GM19328 (cell line): ENCODE measurements around the gene CEBPZOS.
"Not testable (repeated sequence)": the region's sequence is repeated elsewhere in the genome, so short reads cannot be mapped to it uniquely, and the experiment has no call there.

Source experiments
- ATAC-seq: cut with Tn5 transposase; IDR thresholded peaks from one replicate; pipeline ENCODE4 v1.9.1; 2021; ENCODE audit warnings: mild to moderate bottlenecking, moderate library complexity; ENCODE audit not compliant: unreplicated experiment

CEBPZOS gene

GRCh38 chr2:37190290-37190689, 6.0 kb upstream of the CEBPZOS start:
- ATAC-seq = no peak

GRCh38 chr2:37191253-37191652, 5.0 kb upstream of the CEBPZOS start:
- ATAC-seq = no peak

GRCh38 chr2:37191747-37192146, 4.5 kb upstream of the CEBPZOS start:
- no peak for ATAC-seq

DNA sequence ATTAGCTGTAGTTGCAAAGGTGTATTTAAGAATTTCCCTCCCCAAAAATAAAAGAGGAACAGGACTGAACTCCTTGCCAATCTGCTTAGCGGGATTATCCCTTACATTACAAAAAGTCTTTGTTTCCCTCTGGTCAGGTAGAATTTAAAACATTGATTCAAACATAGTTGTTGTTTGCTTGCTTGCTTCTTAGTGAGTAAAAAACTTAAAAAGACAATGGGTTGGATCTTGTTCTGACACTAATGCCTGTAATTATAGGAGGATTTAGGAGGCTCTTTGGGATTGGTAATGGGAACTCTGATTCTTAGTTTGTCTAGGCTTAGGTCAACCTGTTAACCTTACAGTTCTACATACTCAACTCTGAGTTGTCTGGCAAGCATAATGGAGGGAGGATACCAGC, 3.7 kb upstream of the CEBPZOS start:
- ATAC-seq = no peak

DNA sequence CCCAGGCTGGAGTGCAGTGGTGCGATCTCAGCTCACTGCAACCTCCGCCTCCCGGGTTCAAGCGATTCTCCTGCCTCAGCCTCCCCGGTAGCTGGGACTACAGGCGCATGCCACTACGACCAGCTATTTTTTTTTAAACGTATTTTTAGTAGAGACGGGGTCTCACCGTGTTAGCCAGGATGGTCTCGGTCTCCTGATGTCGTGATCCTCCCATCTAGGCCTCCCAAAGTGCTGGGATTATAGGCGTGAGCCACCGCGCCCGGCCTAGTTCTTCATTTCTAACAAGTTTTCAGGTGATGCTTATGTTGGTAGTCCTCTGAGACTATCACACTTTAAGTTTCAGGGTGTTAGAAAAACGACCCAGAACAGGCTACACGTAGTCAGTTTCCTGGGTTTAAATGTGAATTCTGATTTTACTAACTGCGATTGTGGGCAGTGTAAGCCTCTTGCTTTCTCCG, 405 bp upstream of the CEBPZOS start:
- not testable (repeated sequence) for ATAC-seq

DNA sequence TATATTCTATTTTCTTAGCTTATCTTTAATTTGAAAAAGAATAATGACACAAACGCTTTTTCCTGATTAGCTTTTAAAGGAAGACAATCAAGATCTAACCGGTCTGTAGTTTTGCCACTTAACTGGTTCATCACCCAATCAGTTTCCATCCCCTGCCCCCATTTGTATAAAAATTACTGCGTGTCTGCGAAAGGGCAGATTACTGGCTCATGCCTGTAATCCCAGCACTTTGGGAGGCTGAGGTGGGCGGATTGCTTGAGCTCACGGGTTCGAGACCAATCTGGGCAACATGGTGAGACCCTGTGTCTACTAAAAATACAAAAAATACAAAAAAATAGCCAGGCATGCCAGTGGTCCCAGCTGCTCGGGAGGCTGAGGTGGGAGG, 2.4 kb downstream of the CEBPZOS start:
- no peak for ATAC-seq

GRCh38 chr2:37201208-37201607, 4.9 kb downstream of the CEBPZOS start:
- ATAC-seq = no peak

- ATAC-seq = no peak
Observed at GRCh38 chr2:37201766-37202165, 5.5 kb downstream of the CEBPZOS start.

DNA sequence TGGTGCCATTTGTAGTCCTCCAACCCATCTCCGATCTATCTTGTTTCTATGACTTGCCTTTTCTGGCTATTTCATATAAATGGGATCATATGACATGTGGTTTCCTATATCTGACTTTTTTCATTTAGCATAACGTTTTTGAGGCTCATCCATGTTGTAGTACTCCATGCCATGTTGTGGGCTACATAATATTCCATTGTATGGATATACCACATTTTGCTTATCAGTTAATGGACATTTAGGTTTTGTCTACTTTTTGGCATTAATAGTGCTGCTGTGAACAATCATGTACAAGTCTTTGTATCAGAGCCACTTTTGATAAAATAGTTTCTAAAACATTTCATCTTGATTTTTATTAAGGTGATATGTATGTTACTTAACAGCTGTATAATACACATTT, 7.4 kb downstream of the CEBPZOS start:
- no peak for ATAC-seq

DNA sequence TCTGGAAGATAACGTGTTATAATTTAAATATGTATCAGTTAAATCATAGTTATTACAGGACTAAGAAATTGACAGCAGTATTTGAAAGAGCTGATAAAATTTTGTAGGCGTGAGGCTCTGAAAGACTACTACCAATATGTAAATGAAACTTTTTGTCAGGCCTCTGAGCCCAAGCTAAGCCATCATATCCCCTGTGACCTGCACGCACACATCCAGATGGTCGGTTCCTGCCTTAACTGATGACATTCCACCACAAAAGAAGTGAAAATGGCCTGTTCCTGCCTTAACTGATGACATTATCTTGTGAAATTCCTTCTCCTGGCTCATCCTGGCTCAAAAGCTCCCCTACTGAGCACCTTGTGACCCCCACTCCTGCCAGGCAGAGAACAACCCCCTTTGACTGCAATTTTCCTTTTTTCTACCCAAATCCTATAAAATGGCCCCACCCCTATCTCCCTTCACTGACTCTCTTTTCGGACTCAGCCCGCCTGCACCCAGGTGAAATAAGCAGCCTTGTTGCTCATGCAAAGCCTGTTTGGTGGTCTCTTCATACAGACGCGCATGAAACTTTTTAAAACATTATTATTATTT, 8.9 kb downstream of the CEBPZOS start:
- ATAC-seq = not testable (repeated sequence)

DNA sequence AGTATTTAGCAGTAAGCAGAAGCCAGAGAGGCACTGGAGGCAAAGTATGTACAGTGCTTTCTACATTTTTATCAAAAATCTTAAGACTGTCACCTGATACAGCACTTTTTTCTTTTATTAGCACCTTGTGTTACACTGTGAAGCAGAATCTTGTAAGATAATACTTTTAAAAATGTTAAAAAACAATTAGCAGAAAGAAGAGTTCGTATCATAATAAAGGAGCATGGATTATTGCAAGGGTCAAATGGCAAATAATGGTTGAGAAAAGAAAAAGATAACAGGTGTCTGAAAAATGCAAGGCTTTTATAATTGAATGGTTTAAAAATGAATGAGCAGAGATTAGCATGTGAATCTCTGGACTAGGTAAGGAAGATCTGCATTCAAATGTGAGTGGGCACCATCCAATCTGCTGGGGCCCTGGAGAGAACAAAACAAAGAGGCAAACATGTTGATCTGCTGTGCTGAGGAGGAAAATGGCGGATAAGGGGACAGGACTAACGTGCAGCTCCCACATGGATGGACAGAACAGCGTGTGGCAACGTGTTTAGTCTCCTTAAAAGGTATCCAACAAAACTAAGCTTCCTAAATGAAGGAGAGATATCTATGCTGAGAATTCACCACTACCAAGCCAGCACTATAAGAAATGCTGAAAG, 9.5 kb downstream of the CEBPZOS start:
- ATAC-seq = no peak

DNA sequence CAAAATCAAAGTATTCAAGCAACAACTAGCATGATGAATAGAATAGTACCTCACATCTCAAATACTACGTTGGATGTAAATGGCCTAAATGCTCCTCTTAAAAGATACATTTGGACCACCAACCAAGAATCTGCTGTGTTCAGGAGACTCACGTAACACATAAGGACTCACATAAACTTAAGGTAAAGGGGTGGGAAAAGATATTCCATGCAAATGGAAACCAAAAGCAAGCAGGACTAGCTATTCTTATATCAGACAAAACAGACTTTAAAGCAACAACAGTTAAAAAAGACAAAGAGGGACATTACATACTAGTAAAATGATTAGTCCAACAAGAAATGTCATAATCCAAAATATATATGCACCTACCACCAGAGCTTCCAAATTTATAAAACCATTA, 10.5 kb downstream of the CEBPZOS start:
- not testable (repeated sequence) for ATAC-seq

DNA sequence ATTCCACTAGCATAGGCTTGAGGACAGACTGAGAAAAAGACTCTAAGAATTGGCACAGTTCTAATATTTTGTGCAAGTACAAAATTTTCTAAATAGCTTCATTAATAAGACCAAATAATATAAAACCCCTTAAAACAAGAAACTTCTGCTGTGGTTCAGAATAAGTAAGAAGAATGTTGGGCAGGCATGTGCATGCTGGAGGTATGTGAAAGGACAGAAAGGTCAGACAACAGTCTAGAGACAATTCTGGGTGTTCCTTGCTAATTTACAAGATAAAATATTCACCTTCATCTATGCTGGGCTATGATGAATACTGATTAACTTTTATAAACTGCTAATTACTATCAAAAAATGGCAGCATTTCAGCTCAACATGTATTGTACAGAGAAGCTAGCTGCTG, 14.9 kb downstream of the CEBPZOS start:
- no peak for ATAC-seq

- no peak for ATAC-seq
Observed at GRCh38 chr2:37211939-37212338, 15.6 kb downstream of the CEBPZOS start.

- ATAC-seq = no peak
Observed at GRCh38 chr2:37215250-37215649, 19.0 kb downstream of the CEBPZOS start.

GRCh38 chr2:37219046-37219445, 22.8 kb downstream of the CEBPZOS start:
- no peak for ATAC-seq

DNA sequence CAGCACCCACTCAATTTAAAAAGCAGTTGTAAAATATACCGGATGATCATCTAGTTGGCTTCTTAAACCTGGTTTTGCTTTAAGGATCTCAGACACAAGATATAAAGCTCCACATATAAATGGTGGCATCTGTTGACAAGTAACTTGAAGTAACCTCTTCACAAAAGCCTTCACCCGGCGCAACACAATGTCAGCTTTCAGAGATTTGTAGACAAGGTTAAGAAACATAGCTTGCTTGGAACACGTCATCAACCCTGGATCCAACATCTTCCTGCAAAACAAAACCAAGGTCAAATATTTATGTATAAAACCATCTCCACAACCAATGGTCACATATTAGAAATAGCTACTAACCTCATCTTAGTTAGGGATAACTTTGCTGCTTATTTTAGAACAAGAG, 26.8 kb downstream of the CEBPZOS start:
- ATAC-seq = no peak

- no peak for ATAC-seq
Observed at GRCh38 chr2:37224063-37224462, 27.8 kb downstream of the CEBPZOS start.

GRCh38 chr2:37225129-37225528, 28.8 kb downstream of the CEBPZOS start:
- not testable (repeated sequence) for ATAC-seq

- no peak for ATAC-seq
Observed at GRCh38 chr2:37226863-37227262, 30.6 kb downstream of the CEBPZOS start.

DNA sequence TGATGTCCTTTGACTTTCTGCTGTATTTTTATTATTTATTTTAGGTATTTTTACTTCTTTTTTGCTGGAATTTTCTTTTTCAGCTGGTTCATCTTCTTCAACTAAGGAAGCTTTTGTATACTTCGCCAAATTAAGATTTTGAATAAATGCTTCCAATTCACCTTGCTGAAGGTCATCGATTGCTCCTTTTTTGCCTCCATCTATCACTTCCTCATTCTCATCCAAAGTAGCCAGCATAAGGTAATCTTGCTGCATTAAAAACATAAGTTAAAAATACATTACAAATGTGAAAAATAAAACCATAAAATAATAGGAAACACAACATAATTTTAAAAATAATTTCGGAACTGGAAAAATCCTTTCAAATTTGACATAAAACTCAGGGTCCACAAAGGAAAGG, 32.5 kb downstream of the CEBPZOS start:
- no peak for ATAC-seq

GRCh38 chr2:37230581-37230980, 34.3 kb downstream of the CEBPZOS start:
- no peak for ATAC-seq
